OCI-LY7 (cell line): Measurements from ENCODE around the gene PSENEN.

Experiments
- CTCF ChIP-seq: fragments of 200-600 bp; sonication (generic); conservative IDR thresholded peaks from 2 replicates; pipeline ENCODE4 v1.5.1; 2014; ENCODE audit warnings: mild to moderate bottlenecking, antibody characterized with exemption, low read length, moderate library complexity, mixed read lengths
- EZH2phosphoT487 ChIP-seq: fragments of 200-600 bp; sonication (generic); IDR thresholded peaks from 2 replicates; pipeline ENCODE4 v1.6.1; 2018; ENCODE audit warnings: low read depth, borderline replicate concordance, mild to moderate bottlenecking, mixed run types, antibody characterized with exemption, low read length, moderate library complexity, mixed read lengths

GRCh38 chr19:35793381-35794165, 48.1 kb downstream of the PSENEN start:
- no peak for TF ChIP-seq CTCF
- TF ChIP-seq EZH2phosphoT487, result no peak
